Measurements from ENCODE around the gene NCF2. TPM values are rescaled to one million over a fixed set of nuclear protein-coding genes. Genes with fewer than 3 reads are reported as not detected.

The NCF2 gene
- total and polyA plus RNA-seq, 12 donors: 2.3 to 22.7 (median 13.9) TPM

DNA sequence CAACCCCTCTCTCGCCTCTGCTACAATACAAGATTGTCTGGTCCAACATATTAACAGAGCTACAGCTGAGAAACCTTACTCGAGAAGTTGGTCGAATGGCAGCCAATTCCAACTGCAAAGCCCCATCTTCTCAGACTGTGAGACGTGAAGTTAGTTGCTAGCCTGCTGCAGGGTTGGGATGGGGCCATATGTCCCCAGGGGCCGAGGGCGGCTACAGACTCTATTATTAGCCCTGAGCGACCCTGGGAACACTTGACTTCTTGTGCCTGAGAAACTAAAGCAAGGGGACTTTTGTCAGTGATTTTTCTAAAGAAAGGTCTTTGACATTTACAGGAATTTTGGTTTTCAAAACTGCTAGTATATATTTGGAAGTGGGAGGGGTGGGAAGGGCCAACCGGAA, 13.7 kb downstream of the NCF2 start:
- WGBS, 4 donors: 50 to 59% (median 56%) methylated on average over 8 of the region's 8 CpGs
- intact Hi-C loops (cut with DNase I): no loop called here
- no peak overlapping the region for H3K27ac ChIP-seq
- no peak overlapping the region for H3K4me3 ChIP-seq
- H3K4me1 ChIP-seq (replicated peaks in 1 of 2): no peaks in the 10 kb centered on the region
- H3K27me3 ChIP-seq: no peaks in the 10 kb centered on the region
- no peaks in the 10 kb centered on the region for H3K36me3 ChIP-seq (replicated peaks in 1 of 2)
- no peak for DNase-seq
- TF ChIP-seq POLR2A (IDR thresholded peaks at IDR 0.05): no peak
- TF ChIP-seq, protein P1, sequence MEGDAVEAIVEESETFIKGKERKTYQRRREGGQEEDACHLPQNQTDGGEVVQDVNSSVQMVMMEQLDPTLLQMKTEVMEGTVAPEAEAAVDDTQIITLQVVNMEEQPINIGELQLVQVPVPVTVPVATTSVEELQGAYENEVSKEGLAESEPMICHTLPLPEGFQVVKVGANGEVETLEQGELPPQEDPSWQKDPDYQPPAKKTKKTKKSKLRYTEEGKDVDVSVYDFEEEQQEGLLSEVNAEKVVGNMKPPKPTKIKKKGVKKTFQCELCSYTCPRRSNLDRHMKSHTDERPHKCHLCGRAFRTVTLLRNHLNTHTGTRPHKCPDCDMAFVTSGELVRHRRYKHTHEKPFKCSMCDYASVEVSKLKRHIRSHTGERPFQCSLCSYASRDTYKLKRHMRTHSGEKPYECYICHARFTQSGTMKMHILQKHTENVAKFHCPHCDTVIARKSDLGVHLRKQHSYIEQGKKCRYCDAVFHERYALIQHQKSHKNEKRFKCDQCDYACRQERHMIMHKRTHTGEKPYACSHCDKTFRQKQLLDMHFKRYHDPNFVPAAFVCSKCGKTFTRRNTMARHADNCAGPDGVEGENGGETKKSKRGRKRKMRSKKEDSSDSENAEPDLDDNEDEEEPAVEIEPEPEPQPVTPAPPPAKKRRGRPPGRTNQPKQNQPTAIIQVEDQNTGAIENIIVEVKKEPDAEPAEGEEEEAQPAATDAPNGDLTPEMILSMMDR (IDR thresholded peaks at IDR 0.05): no peak
- H3K9me3 ChIP-seq (replicated peaks in 1 of 3): no peaks in the 10 kb centered on the region

DNA sequence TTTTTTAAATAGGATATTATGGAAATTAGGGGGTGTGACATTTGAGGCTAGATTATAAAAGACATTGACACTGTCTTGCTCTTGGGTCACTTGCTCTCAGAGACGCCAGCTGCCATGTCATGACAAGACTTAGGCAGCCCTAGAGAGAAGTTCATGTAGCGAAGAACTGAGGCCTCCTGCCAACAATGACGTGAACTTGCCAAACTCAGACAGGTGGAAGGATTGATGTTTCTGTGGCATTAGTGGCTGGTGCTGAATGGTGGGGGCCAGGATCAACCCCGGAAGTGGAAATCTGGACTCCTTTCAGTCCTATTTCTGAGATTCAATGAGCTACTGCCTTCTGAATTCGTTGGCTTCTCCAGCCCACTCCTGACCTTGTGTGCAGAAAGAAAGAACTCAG, 14.7 kb downstream of the NCF2 start:
- Histone ChIP-seq H3K27me3 (no peaks in the 10 kb centered on the region), H3K4me3 (no peak overlapping the region), H3K9me3 (replicated peaks in 1 of 3) (no peaks in the 10 kb centered on the region), H3K36me3 (replicated peaks in 1 of 2) (no peaks in the 10 kb centered on the region), H3K4me1 (replicated peaks in 1 of 2) (no peaks in the 10 kb centered on the region), H3K27ac (no peak overlapping the region)
- WGBS, 4 donors: 66 to 79% (median 71%) methylated on average over 5 of the region's 5 CpGs
- TF ChIP-seq, protein P1 (IDR thresholded peaks at IDR 0.05): no peak
- no peak for TF ChIP-seq POLR2A (IDR thresholded peaks at IDR 0.05)
- intact Hi-C loops (cut with DNase I): no loop called here
- DNase-seq: no peak

DNA sequence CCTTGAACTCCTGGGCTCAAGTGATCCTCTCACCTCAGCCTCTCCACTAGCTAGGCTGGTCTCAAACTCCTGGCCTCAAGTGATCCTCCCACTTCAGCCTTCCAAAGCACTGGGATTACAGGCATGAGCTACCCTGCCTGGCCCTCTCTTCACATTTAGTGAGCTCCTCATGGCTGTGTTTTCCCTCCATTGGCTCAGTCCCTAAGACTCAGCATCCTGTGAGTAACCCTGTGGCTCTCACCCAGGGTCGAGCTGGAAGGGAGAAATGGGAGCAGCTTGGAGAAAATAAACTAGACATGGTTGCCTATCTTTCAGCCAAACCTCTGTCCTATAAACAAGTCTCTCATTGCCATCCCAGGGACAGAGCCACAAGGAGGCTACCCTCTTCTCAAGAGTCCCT, 17.5 kb downstream of the NCF2 start:
- Histone ChIP-seq H3K4me1 (replicated peaks in 1 of 2) (peaks cover 5 to 11% of the 10 kb centered on the region in 2 donors), H3K4me3 (no peak overlapping the region), H3K36me3 (replicated peaks in 1 of 2) (no peaks in the 10 kb centered on the region), H3K27ac (no peak overlapping the region), H3K9me3 (replicated peaks in 1 of 3) (no peaks in the 10 kb centered on the region), H3K27me3 (no peaks in the 10 kb centered on the region)
- intact Hi-C loops (cut with DNase I): no loop called here
- peak in 1 of 7 donors; percentile 13 for DNase-seq
- TF ChIP-seq POLR2A (IDR thresholded peaks at IDR 0.05): no peak
- TF ChIP-seq, protein P1 (IDR thresholded peaks at IDR 0.05): no peak
- WGBS, 4 donors: 75 to 90% (median 83%) methylated on average over 1 of the region's 1 CpG

DNA sequence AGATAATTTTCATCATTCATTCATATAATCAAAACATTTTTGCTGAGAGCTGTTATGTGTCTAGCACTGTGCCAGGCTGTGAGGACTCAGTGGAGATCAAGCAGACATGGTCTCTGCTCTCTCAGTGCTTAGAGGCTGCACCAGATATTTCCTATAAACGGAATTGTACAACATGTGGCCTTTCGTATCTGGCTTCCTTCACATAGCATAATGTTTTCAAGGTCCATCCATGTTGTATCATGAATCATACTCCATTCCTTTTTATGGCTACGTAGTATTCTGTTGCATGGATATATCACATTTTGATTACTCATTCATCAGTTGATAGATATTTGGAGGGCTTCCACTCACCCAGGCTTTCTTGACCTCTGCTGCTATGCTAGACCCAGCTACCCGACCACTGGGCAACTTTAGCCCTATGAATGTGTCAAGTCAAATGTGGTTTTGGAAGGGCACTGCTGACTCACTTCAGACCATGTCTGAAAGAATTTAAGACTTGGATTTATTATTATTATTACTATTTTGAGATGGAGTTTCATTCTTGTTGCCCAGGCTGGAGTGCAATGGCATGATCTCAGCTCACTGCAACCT, 18.5 kb downstream of the NCF2 start:
- 72 to 81% (median 77%) methylated on average over 4 of the region's 4 CpGs for WGBS, 4 donors
- no peaks in the 10 kb centered on the region for H3K9me3 ChIP-seq (replicated peaks in 1 of 3)
- H3K27ac ChIP-seq: no peak overlapping the region
- no peak overlapping the region for H3K4me3 ChIP-seq
- no peaks in the 10 kb centered on the region for H3K27me3 ChIP-seq
- peaks cover 5 to 15% of the 10 kb centered on the region in 2 donors for H3K4me1 ChIP-seq (replicated peaks in 1 of 2)
- no peaks in the 10 kb centered on the region for H3K36me3 ChIP-seq (replicated peaks in 1 of 2)
- DNase-seq: no peak
- intact Hi-C loops (cut with DNase I): no loop called here
- TF ChIP-seq POLR2A (IDR thresholded peaks at IDR 0.05): no peak
- TF ChIP-seq, protein P1 (IDR thresholded peaks at IDR 0.05): no peak
